ENCODE results near the gene LMX1A. TPM values are rescaled to one million over a fixed set of nuclear protein-coding genes. Genes with fewer than 3 reads are reported as not detected.

Gene LMX1A
- total RNA-seq, 2 donors from 2014 or later: 0.64 to 0.73 TPM

GRCh38 chr1:165339164-165339563 lies 17.4 kb downstream of the LMX1A start:
- intact Hi-C loops (cut with DNase I, micrococcal nuclease): no loop called here
- DNase-seq (no peak), ATAC-seq (no peak)

- intact Hi-C loops (cut with DNase I, micrococcal nuclease): no loop called here
- DNase-seq (no peak), ATAC-seq (no peak)
Observed at GRCh38 chr1:165330483-165330882, 26.0 kb downstream of the LMX1A start.

- ATAC-seq: no peak
- intact Hi-C loops (cut with DNase I, micrococcal nuclease): no loop called here
Observed at GRCh38 chr1:165329104-165329503, 27.4 kb downstream of the LMX1A start.

GRCh38 chr1:165328136-165328535 lies 28.4 kb downstream of the LMX1A start:
- ATAC-seq (no peak), DNase-seq (no peak)
- intact Hi-C loops (cut with DNase I, micrococcal nuclease): no loop called here

More at GRCh38 chr1:165329104-165329503, 27.4 kb downstream of the LMX1A start:
- DNase-seq: no peak

DNA sequence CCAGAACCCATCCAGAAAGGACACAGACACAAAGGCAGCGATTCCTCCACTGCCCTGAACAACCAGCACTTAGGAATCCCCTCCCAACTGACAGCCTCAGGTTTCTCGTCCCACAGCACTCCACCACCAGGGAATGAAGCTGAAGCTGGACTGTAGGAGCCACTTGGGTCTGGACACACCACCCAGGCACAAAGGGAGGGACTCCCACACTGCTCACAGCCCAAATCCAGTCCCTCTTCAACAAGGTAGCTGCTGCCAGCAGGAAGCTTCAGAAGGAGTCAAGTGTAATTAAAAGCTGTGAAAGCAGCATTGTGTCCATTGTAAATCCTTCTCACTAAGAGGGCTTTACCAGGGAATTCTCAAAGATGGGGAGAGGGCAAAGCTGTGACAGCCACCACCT lies 29.0 kb downstream of the LMX1A start:
- ATAC-seq: no peak
- intact Hi-C loops (cut with DNase I, micrococcal nuclease): no loop called here

GRCh38 chr1:165325460-165326203 lies 30.9 kb downstream of the LMX1A start:
- ATAC-seq: no peak
- intact Hi-C loops (cut with DNase I, micrococcal nuclease): no loop called here
- DNase-seq: no peak

More for the DNA sequence above, 29.0 kb downstream of the LMX1A start:
- DNase-seq: no peak

DNA sequence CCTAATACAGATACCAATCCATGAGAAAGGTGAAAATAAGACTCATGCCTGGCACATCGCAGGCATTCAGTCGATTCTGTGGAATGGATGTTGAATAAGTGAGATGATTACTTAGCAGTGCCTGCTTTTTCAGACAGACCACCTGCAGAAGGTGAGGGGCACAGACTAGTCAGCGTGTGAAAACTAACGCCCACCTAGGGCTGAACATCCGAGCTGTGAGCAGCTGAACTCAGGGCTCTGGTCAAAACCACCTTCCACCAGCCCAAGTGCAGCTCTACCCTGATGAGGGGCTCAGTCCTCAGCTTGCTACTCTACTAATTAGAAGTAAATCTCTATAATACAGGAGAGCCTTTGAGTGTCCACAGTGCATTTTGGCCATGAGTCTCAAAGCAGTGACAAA lies 32.5 kb downstream of the LMX1A start:
- intact Hi-C loops (cut with DNase I, micrococcal nuclease): no loop called here
- DNase-seq: no peak
- no peak for ATAC-seq

- ATAC-seq: no peak
- intact Hi-C loops (cut with DNase I, micrococcal nuclease): no loop called here
- DNase-seq: no peak
Observed at GRCh38 chr1:165317612-165318011, 38.9 kb downstream of the LMX1A start.

- no peak for ATAC-seq
- no peak for DNase-seq
- intact Hi-C loops (cut with DNase I, micrococcal nuclease): no loop called here
Observed at GRCh38 chr1:165316153-165316772, 40.3 kb downstream of the LMX1A start.

GRCh38 chr1:165315481-165315880 lies 41.0 kb downstream of the LMX1A start:
- ATAC-seq (no peak), DNase-seq (no peak)
- intact Hi-C loops (cut with DNase I, micrococcal nuclease): no loop called here

GRCh38 chr1:165313903-165314302 lies 42.6 kb downstream of the LMX1A start:
- intact Hi-C loops (cut with DNase I, micrococcal nuclease): no loop called here
- no peak for DNase-seq
- no peak for ATAC-seq

DNA sequence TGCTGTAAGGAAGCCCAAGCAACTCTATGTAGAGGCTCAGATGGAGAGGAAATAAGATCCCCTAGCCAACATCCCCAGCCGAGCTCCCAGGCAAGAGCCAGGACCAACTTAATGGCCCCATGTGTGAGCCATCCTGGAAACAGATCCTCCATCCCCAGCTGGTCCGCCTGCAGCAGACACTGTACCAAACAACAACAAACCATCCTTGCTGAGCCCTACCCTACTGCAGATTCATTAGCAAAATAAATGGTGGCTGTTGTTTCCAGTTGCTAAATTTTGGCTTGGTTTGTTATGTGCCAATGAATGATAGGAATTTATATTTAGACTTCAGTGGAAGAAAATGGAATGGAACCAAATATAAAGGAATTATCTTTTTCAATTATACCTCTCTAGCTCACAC lies 43.9 kb downstream of the LMX1A start:
- no peak for DNase-seq
- no peak for ATAC-seq
- intact Hi-C loops (cut with DNase I, micrococcal nuclease): no loop called here

DNA sequence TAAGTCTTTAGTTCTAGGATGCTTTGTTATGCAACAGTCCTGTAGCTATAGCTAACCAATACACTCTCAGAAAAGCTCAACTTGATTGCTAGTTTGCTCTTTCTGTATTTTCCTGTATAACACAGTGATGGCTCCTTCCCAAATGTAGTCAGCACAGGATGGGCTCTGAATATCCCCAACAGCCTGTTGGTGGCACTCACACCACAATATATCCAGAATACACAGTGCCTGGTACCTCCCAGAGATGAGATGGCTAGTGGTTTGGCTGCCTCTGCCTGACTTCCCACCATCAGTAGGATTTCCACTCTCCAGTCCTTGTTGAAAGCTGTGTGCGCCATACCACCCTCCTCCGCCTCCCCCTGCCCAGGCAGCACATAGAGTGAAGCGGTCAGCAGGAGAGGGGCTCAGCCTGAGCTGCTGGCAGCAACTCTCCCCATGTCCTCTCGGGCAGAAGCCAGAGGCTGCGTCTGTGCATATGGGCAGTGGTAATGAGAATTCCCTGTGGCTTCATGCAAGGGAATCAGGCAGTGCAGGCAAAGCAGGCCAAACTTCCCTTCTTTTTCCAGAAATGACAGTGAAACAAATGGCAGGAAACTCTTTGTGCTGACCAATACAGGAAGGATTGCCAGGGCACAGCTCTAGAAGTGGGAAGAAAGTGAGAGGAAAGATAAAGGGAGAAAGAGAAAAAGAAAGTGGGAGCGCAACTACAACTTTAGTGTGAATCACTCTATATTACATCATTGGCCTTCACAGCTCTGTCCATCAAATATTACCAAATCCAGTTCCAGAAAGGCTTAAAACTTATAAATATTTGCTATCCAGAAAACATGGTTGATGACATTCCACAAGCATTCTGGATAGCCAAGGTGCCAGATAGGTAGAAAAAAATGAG lies 49.7 kb downstream of the LMX1A start:
- DNase-seq (no peak), ATAC-seq (no peak)
- intact Hi-C loops (cut with DNase I, micrococcal nuclease): no loop called here

DNA sequence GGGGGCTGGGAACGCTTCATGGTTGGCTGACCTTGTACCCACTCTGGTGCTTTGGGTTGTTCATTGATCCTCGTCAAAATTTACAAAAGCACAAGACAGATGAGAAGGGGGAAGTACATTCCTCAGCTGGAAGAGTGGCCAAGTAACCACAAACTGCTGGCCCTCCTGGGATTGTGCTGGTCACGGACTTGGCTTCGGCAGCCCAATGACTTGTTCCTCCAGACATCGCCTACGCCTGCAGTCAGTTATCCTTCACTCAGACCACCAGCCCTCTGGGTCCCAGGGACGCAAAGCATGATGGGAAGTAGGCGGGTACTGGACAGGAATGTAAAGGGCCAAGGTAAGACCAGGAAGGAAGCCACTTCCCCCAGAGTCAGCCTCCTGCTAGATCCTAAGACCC lies 53.1 kb downstream of the LMX1A start:
- no peak for DNase-seq
- no peak for ATAC-seq
- intact Hi-C loops (cut with DNase I, micrococcal nuclease): no loop called here

DNA sequence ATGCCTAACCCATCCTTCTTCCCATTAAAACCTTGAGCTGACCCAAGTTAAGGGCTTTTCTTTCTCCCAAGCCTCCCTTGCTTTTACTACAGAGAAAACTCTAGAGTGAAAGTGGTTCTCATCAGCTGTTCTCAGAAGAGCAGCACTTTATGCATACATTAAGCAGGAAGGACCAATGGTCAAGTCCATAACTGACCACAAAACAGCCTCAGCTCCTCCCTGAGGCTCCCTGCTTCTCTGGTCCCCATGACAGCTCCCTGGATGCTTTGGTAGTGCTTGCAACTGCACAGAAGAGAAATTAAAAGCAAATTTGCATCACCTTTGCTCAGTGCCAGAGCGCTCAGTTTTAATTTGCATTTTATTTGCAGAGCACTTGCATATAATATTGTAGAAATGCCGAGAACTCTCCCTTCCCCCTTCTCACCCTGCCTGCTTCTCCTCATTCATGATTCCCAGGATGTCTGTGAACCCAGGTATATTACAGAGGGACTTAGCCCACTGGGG lies 56.1 kb downstream of the LMX1A start:
- no peak for ATAC-seq
- intact Hi-C loops (cut with DNase I, micrococcal nuclease): no loop called here
- no peak for DNase-seq

GRCh38 chr1:165298203-165298820 lies 58.2 kb downstream of the LMX1A start:
- no peak for DNase-seq
- ATAC-seq: no peak
- intact Hi-C loops (cut with DNase I, micrococcal nuclease): no loop called here

DNA sequence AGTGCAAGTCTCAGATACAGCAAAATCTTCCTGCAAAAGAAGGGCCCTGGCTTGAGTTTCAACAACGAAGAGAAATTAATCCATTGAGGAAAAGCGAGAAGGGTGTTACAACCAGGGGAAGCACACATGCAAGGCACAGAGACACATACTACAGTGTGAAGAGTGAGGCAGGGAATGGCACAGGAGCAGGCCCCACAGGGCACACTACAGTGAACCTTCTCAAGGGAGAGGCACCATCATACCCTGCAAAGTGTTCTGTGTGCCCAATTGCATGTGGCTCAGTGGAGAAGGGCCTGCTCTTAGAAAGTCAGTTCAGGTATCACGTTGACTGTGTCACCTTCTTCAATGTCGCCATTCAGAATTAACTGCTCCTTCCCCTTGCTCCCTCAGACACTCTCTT lies 60.3 kb downstream of the LMX1A start:
- DNase-seq (no peak), ATAC-seq (no peak)
- intact Hi-C loops (cut with DNase I, micrococcal nuclease): no loop called here

DNA sequence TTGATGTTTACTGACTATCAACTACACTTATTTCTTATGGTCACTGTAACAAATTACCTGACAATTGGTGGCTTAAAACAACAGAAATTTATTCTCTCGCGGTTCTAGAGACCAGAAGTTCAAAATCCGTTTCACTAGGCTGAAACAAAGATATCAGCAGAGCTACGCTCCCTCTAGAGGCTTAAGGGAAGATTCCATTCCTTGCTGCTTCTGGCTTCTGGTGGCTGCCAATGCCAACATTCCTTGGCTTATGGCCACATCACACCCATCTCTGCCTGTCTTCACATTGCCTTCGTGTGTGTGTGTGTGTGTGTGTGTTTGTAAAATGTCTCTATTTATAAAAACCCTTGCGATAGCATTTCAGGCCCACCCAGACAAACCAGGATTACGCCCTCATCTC lies 66.4 kb downstream of the LMX1A start:
- intact Hi-C loops (cut with DNase I, micrococcal nuclease): no loop called here
- ATAC-seq (no peak), DNase-seq (no peak)

- intact Hi-C loops (cut with DNase I, micrococcal nuclease): no loop called here
- no peak for ATAC-seq
- DNase-seq: no peak
Observed at GRCh38 chr1:165289556-165289955, 67.0 kb downstream of the LMX1A start.
